ENCODE measurements around the gene NDUFA8.

DNA sequence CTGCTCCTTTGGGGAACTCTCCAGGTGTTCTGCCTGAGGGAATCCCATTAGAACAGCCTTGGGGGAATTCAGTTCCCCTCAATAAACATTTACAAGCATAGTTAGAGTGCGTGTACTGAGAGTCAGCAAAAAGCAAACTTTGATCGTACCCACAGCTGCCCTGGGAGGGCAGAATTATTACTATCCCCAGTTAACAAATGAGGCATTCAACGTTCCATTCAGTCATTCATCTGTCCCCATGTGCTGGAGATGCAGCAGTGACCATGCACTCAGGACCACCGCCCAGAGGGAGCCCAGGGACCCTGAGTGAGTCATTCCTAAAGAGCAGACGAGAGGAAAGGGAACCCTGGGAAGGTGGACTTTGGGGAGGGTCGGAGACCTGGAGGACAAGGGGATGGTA, 47.3 kb downstream of the NDUFA8 start:
- TF ChIP-seq, protein P1, sequence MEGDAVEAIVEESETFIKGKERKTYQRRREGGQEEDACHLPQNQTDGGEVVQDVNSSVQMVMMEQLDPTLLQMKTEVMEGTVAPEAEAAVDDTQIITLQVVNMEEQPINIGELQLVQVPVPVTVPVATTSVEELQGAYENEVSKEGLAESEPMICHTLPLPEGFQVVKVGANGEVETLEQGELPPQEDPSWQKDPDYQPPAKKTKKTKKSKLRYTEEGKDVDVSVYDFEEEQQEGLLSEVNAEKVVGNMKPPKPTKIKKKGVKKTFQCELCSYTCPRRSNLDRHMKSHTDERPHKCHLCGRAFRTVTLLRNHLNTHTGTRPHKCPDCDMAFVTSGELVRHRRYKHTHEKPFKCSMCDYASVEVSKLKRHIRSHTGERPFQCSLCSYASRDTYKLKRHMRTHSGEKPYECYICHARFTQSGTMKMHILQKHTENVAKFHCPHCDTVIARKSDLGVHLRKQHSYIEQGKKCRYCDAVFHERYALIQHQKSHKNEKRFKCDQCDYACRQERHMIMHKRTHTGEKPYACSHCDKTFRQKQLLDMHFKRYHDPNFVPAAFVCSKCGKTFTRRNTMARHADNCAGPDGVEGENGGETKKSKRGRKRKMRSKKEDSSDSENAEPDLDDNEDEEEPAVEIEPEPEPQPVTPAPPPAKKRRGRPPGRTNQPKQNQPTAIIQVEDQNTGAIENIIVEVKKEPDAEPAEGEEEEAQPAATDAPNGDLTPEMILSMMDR (optimal IDR thresholded peaks at IDR 0.05 in 1 of 3, IDR thresholded peaks at IDR 0.05 in 1 of 3, conservative IDR thresholded peaks at IDR 0.05 in 1 of 3; ENCODE audit: extremely low read depth in 1 of 3, insufficient read depth in 2 of 3, low read length in 3 of 3): no peak
- no peak for TF ChIP-seq EZH2 (IDR thresholded peaks at IDR 0.05; ENCODE audit: low read length)
